ENCODE data around the gene CAMK1D.

DNA sequence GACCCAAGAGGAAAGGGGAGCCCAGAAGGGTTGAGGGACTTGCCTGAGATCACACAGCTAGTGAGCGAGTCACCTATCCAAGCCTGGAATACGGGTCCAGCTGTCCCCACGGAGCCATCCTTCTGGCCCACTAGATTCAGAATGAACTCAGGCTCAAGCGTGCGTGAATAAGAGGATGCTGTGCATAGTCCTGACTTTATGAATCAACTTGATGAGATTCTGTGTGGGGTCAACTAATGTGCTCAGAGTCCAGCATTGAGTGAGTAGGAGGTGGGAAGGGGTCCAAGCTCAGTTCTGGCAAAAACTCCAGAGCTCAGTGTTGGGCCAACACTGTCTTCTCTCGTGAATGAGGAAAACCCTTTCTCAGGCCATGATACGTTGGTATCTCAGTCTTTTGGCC lies 41.4 kb downstream of the CAMK1D start:
- TF ChIP-seq, protein P1, sequence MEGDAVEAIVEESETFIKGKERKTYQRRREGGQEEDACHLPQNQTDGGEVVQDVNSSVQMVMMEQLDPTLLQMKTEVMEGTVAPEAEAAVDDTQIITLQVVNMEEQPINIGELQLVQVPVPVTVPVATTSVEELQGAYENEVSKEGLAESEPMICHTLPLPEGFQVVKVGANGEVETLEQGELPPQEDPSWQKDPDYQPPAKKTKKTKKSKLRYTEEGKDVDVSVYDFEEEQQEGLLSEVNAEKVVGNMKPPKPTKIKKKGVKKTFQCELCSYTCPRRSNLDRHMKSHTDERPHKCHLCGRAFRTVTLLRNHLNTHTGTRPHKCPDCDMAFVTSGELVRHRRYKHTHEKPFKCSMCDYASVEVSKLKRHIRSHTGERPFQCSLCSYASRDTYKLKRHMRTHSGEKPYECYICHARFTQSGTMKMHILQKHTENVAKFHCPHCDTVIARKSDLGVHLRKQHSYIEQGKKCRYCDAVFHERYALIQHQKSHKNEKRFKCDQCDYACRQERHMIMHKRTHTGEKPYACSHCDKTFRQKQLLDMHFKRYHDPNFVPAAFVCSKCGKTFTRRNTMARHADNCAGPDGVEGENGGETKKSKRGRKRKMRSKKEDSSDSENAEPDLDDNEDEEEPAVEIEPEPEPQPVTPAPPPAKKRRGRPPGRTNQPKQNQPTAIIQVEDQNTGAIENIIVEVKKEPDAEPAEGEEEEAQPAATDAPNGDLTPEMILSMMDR (IDR thresholded peaks at IDR 0.05; ENCODE audit: low read length) = no peak
- TF ChIP-seq EZH2phosphoT487 (IDR thresholded peaks at IDR 0.05; ENCODE audit: low read length) = no peak
